ENCODE results near the gene STX2. TPM values are rescaled to one million over a fixed set of nuclear protein-coding genes. Genes with fewer than 3 reads are reported as not detected.

The STX2 gene
- total and polyA plus RNA-seq, 2 donors (not counting 3 experiments of a cell fraction or from before 2014, with no cell fraction given), result 26.2 to 32.6 TPM

DNA sequence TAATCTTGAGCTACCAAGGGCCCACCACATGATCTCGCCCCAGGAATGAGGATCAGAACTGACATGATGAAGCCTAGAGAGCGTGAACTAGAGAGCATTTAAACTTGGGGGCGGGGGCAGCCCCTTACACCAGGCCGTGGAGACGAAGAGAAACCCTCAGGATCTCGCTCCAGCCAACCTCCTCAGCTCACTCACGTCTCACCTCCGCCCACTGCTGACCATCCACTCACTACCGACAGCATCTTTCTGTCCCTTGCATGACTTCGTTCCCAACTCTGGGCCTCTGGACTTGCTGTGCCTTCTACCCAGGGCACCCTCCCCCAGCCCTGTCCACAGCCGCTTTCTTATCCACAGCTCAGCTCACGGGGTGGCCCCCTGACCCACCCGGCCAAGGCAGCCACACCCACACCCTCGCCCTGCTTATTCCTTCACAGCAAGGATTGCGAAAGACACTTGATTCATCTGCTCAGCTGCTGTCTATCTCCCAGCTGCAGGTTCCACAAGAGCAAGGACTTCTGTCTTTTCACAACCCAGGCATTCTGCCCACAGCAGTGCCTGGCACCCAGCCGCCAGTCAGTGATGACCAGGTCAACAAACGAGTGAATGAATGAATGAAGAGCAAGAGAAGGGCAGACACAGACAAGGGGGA lies 6.4 kb downstream of the STX2 start:
- H3K36me3 ChIP-seq (ENCODE audit: control insufficient read depth in 2 of 2, extremely low read depth in 1 of 2, insufficient read depth in 2 of 2, low read length in 2 of 2), result no peaks in the 10 kb centered on the region
- DNase-seq (ENCODE audit: low read depth, low spot score), result no peak
- no peak overlapping the region for H3K4me2 ChIP-seq (ENCODE audit: insufficient read depth, low read length)
- no peaks in the 10 kb centered on the region for H3K9me1 ChIP-seq (replicated peaks; ENCODE audit: control insufficient read depth, extremely low read depth, insufficient read depth, low read length)
- TF ChIP-seq FOS (IDR thresholded peaks at IDR 0.05; ENCODE audit: borderline replicate concordance, insufficient read depth, low read length) (no peak), GATA2 (IDR thresholded peaks at IDR 0.05; ENCODE audit: insufficient read depth, insufficient read length, low read depth, low read length) (no peak), POLR2A (IDR thresholded peaks at IDR 0.05; ENCODE audit: low read depth, low read length) (no peak), MYC (IDR thresholded peaks at IDR 0.05; ENCODE audit: low read depth, low read length) (no peak), POLR2AphosphoS5 (IDR thresholded peaks at IDR 0.05; ENCODE audit: insufficient read depth, low read depth, low read length) (no peak), JUN (IDR thresholded peaks at IDR 0.05; ENCODE audit: borderline replicate concordance, insufficient read depth, insufficient read length, low read depth) (no peak), EZH2 (IDR thresholded peaks at IDR 0.05; ENCODE audit: borderline replicate concordance, low read depth, low read length, severe bottlenecking) (no peak)
- TF ChIP-seq, protein P1, sequence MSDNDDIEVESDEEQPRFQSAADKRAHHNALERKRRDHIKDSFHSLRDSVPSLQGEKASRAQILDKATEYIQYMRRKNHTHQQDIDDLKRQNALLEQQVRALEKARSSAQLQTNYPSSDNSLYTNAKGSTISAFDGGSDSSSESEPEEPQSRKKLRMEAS (IDR thresholded peaks at IDR 0.05; ENCODE audit: insufficient read depth, insufficient read length), result no peak
- TF ChIP-seq, protein P2, sequence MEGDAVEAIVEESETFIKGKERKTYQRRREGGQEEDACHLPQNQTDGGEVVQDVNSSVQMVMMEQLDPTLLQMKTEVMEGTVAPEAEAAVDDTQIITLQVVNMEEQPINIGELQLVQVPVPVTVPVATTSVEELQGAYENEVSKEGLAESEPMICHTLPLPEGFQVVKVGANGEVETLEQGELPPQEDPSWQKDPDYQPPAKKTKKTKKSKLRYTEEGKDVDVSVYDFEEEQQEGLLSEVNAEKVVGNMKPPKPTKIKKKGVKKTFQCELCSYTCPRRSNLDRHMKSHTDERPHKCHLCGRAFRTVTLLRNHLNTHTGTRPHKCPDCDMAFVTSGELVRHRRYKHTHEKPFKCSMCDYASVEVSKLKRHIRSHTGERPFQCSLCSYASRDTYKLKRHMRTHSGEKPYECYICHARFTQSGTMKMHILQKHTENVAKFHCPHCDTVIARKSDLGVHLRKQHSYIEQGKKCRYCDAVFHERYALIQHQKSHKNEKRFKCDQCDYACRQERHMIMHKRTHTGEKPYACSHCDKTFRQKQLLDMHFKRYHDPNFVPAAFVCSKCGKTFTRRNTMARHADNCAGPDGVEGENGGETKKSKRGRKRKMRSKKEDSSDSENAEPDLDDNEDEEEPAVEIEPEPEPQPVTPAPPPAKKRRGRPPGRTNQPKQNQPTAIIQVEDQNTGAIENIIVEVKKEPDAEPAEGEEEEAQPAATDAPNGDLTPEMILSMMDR (IDR thresholded peaks at IDR 0.05; ENCODE audit: extremely low read depth in 1 of 2, insufficient read depth in 1 of 2, low read depth in 1 of 2, low read length in 2 of 2), result no peak
- H4K20me1 ChIP-seq (replicated peaks; ENCODE audit: control insufficient read depth, extremely low read depth, insufficient read depth, low read length), result no peaks in the 10 kb centered on the region
- no peaks in the 10 kb centered on the region for H3K4me1 ChIP-seq (ENCODE audit: control insufficient read depth, extremely low read depth, insufficient read depth, low read length)
- no TSS peak for BruUV-seq (replicated peaks)
- dilution Hi-C loops (cut with MboI; ENCODE audit: extremely low pct_ligation_motif_present, low sequenced_read_pairs), result no loop called here
- H3K79me2 ChIP-seq (ENCODE audit: control insufficient read depth, insufficient read depth, low read length), result peaks cover 74% of the 10 kb centered on the region
- H3K27me3 ChIP-seq (ENCODE audit: control insufficient read depth in 2 of 2, insufficient read depth in 2 of 2, low read length in 2 of 2), result no peaks in the 10 kb centered on the region
- ChIA-PET POLR2A (no interaction called here), CTCF (no interaction called here)
- no peak overlapping the region for H3K9ac ChIP-seq (replicated peaks; ENCODE audit: extremely low read depth, insufficient read depth, low read length)
- intact Hi-C loops (cut with micrococcal nuclease), result no loop called here
- no peak overlapping the region for H2AFZ ChIP-seq (ENCODE audit: low read depth, low read length)
- no peak overlapping the region for H3K4me3 ChIP-seq (replicated peaks in 1 of 3; ENCODE audit: insufficient read depth in 1 of 3, low read depth in 1 of 3, low read length in 3 of 3)
- FAIRE-seq, result no peak
- no peaks in the 10 kb centered on the region for H3K9me3 ChIP-seq (replicated peaks; ENCODE audit: control insufficient read depth, insufficient read depth, low read length)
- H3K27ac ChIP-seq (ENCODE audit: insufficient read depth, low read depth, low read length), result no peak overlapping the region
